RWPE1 (cell line): ENCODE results near the gene DDHD1.

Source experiments
- CTCF ChIA-PET: fragments of 350-600 bp; sonication (Branson Sonifier 250); formaldehyde crosslinking; extraction: SDS; loops from one replicate; lab custom pipeline; 2021; lab: Yijun Ruan, JAX
- POLR2A ChIA-PET: fragments of 400-600 bp; formaldehyde crosslinking; extraction: SDS; loops from one replicate; lab custom pipeline; 2020; ENCODE audit warnings: antibody characterized with exemption; ENCODE audit not compliant: low non-redundant PET; lab: Yijun Ruan, JAX
- DNase-seq: peaks from one replicate; pipeline ENCODE4 v3.0.0; 2012; ENCODE audit warnings: low spot score
- H3K27ac ChIP-seq: fragments of 450-650 bp; 2 replicates; pipeline ENCODE4 v1.5.1; 2017
- TF ChIP-seq, protein P1 (sequence below): fragments of 450-650 bp; conservative IDR thresholded peaks from 2 replicates; pipeline ENCODE4 v1.5.1; 2017; ENCODE audit warnings: low read depth, mild to moderate bottlenecking

The DDHD1 gene

DNA sequence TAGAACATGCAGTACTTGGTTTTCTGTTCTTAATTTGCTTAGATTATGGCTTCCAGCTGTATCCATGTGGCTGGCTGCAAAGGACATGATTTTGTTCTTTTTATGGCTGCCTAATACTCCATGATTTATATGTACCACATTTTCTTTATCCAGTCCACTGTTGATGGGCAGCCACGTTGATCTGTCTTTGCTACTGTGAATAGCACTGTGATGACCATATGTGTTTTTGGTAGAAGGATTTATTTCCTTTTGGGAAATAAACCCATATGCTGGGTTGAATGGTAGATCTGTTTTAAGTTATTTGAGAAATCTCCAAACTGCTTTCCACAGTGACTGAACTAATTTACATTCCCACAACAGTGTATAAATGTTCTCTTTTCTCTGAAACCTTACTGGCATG, 116.1 kb downstream of the DDHD1 start:
- ChIA-PET POLR2A (no interaction called here), CTCF (no interaction called here)
- TF ChIP-seq, protein P1, sequence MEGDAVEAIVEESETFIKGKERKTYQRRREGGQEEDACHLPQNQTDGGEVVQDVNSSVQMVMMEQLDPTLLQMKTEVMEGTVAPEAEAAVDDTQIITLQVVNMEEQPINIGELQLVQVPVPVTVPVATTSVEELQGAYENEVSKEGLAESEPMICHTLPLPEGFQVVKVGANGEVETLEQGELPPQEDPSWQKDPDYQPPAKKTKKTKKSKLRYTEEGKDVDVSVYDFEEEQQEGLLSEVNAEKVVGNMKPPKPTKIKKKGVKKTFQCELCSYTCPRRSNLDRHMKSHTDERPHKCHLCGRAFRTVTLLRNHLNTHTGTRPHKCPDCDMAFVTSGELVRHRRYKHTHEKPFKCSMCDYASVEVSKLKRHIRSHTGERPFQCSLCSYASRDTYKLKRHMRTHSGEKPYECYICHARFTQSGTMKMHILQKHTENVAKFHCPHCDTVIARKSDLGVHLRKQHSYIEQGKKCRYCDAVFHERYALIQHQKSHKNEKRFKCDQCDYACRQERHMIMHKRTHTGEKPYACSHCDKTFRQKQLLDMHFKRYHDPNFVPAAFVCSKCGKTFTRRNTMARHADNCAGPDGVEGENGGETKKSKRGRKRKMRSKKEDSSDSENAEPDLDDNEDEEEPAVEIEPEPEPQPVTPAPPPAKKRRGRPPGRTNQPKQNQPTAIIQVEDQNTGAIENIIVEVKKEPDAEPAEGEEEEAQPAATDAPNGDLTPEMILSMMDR: no peak
- DNase-seq: no peak
- H3K27ac ChIP-seq: no peak overlapping the region

GRCh38 chr14:53035336-53036210, 117.5 kb downstream of the DDHD1 start:
- POLR2A ChIA-PET: no interaction called here
- TF ChIP-seq, protein P1: no peak

GRCh38 chr14:53034688-53035230, 118.4 kb downstream of the DDHD1 start:
- no peak overlapping the region for H3K27ac ChIP-seq
- CTCF ChIA-PET: no interaction called here
- no peak for DNase-seq
- TF ChIP-seq, protein P1: no peak
- POLR2A ChIA-PET: no interaction called here

More at GRCh38 chr14:53035336-53036210, 117.5 kb downstream of the DDHD1 start:
- no peak overlapping the region for H3K27ac ChIP-seq
- CTCF ChIA-PET: no interaction called here
- no peak for DNase-seq

DNA sequence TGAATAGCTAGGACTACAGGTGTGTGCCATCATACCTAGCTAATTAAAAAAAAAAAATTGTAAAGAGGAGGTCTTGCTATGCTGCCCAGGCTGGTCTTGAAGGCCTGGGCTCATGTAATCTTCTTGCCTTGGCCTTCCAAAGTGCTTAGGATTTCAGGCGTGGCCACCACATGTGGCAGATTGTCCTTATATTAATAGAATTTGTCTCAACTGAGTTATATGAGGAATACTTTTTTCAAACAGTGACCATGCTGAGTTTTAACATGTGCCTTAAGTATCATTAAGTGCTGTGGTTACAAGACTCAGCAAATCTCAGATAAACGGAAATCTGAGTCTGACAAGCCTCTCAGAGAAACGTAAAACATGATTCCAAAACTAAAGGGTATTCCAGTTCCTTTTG, 119.1 kb downstream of the DDHD1 start:
- DNase-seq: no peak
- no peak overlapping the region for H3K27ac ChIP-seq
- TF ChIP-seq, protein P1: no peak
- ChIA-PET POLR2A (interaction anchor here (0.5 kb wide), 1 partner anchor 83 kb away, joined by 3 read pairs; no protein-coding TSS in a partner anchor), CTCF (no interaction called here)

- CTCF ChIA-PET: no interaction called here
- H3K27ac ChIP-seq: no peak overlapping the region
- TF ChIP-seq, protein P1: no peak
- DNase-seq: no peak
- POLR2A ChIA-PET: no interaction called here
Observed at GRCh38 chr14:53032838-53033390, 120.2 kb downstream of the DDHD1 start.

DNA sequence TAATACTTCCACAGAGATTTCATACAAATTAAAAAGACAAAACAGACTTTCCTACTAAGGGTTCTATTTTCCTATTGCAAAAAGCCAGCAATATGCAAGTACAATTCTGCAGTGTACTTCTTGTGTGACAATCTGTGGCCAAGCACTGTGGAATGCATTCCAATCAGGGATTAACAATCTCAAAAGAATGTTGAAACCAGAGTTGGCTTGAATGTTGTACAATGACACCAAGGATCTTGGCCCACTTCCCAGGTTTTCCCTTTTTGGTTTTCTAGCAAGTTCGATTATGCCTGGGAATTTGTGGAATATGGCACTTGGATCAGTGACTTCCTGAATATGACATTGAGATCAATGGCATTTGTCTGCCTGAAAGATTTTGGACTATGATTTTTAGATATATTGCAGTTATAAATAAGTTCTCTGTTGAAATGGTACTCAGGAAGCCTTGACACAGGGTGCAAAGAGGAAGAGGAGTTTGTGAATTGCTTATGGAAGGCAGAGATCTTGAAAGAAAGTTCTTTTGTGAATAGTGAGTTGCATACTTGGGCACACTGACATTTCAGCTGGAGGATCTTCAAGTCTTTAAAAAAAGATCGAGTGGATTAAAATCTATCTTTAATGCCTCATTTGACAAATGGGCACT, 120.8 kb downstream of the DDHD1 start:
- ChIA-PET POLR2A (no interaction called here), CTCF (no interaction called here)
- TF ChIP-seq, protein P1: no peak
- peak; percentile 25 for DNase-seq
- no peak overlapping the region for H3K27ac ChIP-seq
